GM18858 (cell line): Measurements from ENCODE around the gene AGBL3.
"Not testable (repeated sequence)": the region's sequence is repeated elsewhere in the genome, so short reads cannot be mapped to it uniquely, and the experiment has no call there.

Experiments
- ATAC-seq: cut with Tn5 transposase; IDR thresholded peaks from one replicate; pipeline ENCODE4 v1.9.1; 2021; ENCODE audit not compliant: unreplicated experiment

The AGBL3 gene

DNA sequence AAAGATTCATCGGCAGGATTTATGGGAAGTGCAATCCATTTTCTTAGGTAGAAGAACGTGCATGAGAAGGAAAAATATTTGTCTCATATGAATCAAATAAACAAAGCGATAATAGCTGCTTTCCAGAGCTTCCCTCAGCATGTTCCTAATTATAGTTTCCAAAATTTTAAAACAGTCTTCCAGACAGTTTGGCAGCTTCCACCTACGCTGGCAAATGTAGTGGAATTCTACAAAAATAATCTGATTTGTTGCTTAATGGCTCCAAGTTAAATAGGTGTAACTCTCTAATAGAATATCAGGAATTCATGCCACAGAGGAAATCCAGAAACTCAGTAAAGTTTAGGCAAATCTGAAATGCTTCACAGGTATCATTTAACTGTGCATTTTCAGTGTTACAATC, 23.3 kb upstream of the AGBL3 start:
- no peak for ATAC-seq

- no peak for ATAC-seq
Observed at GRCh38 chr7:134966691-134967090, 19.6 kb upstream of the AGBL3 start.

- ATAC-seq: no peak
Observed at GRCh38 chr7:134968110-134968509, 18.2 kb upstream of the AGBL3 start.

- ATAC-seq: not testable (repeated sequence)
Observed at GRCh38 chr7:134981645-134982044, 4.7 kb upstream of the AGBL3 start.

DNA sequence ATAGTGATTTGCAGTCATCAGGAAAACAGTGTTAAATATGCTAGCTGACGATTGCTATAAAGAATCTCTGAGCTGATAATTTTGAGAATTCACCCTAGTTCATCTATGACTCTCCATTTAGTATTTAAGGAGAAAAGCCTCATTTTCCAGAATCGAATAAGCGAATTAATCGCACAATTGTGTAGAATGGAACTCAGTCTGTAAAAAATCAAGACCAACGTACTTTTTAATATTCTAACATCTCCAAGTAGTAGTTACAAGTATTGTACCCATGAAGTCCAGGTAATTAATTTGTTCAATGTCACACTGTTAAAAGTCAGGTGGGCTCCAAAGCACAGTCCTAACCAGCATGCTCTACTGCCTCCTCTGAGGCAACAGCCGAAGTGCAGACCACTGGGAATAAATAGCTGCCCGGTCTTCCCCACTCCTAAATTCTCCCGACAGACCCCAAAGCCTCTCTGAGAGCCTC, 380 bp upstream of the AGBL3 start:
- peak; percentile 19 for ATAC-seq

- ATAC-seq: no peak
Observed at GRCh38 chr7:134988161-134988560, 1.9 kb downstream of the AGBL3 start.

DNA sequence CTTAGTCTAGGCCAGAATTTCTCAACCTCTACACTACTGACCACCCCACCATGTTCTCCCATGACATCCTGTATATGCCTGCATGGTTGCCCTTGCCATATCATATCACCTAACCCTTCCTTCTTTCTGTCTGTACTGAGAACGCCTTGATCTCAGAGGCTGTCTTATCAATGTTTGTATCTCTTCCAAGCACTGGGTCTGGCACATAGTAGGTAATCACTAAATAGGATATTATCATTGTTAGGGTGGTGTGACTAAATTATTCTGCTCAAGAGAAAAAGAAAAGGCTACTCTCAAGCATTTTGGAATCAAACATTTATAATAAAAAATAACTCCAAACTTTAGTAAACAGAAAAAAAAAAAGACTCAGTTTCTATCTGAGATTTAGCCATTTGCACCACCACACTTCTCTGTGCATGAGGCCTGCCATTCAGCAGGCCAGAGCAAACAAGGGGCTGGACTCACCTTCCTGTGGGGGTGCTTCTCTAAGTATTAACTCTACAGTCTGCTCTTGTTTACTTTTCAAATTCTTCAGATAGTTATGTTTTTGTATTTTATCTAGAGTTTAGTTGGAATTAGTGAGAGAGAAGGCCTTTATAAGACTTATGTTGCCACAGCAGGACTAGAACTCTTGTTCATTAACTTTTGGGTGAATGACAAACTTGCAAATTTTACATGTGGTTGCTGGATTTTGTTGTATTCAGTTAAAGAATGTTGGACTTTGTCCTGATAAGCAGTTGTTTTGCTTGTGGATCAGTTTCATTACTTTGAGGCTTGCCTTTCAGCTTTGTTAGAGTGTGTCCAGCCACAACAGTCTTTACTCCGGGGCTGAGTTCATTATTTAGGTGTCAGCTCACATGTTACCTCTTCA, 5.4 kb downstream of the AGBL3 start:
- no peak for ATAC-seq

DNA sequence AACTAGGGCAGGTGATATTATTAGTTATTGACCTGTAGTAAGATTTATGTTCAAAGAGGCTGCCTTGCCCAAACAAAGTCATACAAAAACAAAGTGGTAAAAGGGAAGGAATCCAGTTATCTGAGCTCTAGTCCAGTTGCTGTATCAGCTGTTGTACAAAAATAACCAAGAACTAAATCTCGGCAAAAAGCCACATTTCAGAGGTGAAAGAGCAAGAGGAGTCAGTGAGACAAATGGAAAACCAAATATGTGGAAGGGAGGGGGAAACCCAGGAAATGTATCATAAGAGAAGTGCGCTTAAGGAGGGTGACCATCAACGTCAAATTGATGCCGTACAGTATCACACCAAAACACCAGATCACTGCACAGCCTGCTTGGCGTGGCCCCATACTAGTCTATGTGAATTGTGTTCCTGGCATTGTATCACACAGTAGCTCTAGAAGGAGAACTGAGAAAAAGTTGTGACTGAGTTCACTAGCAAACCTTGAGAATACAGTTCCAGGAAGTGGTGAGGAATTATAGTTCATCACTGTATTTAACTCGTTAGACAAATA, 6.4 kb downstream of the AGBL3 start:
- peak; percentile 66 for ATAC-seq

DNA sequence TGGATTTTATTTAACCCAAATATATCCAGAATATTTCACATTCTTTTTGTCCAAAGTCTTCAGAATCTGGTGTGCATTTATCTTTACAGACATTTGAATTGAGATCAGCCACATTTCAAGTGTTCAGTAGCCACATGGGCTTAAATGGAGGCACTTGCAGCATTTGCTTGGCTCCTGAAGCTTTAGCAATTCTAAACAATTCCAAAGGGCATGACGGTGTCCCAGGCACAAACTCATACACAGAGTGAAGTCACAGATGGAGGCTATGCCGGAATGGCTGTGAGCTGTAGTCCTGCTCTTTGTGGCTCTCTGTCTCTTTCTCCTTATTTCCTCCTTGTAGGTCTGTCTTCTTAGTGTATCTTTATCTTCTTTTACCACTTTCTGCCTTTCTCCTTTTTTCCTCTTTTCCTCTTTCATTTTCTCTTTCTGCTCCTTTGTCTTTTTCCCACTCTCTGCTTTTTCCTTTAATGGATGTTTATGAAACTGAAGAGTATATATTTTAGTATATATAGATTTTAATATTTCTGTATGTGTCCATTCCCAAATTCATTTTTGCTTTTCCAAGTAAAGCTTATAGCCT, 7.7 kb downstream of the AGBL3 start:
- ATAC-seq: no peak

GRCh38 chr7:134995239-134996096, 9.2 kb downstream of the AGBL3 start:
- ATAC-seq: peak; percentile 30

DNA sequence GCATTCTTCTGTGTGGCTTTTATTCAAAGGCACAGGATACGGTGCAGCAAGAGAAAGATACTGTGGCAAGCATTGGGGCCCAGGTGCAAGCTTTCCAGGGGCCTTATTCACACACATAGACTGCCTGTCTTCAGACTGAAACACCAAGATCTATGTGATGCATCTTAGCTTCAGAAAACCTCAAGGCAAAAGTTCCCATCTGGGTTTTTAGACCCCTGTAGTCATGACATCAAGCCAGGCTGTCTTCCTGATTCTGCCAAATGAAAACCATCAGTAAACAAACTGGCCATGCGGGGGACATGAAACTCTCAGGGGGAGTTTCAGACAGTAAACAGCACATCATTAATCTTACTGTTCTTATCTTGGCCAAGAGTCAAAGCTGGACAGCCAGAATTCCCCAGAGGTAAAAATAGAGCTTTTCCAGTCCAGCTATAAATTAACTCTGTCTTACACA, 9.8 kb downstream of the AGBL3 start:
- peak; percentile 39 for ATAC-seq

GRCh38 chr7:134997214-134997885, 11.0 kb downstream of the AGBL3 start:
- no peak for ATAC-seq

DNA sequence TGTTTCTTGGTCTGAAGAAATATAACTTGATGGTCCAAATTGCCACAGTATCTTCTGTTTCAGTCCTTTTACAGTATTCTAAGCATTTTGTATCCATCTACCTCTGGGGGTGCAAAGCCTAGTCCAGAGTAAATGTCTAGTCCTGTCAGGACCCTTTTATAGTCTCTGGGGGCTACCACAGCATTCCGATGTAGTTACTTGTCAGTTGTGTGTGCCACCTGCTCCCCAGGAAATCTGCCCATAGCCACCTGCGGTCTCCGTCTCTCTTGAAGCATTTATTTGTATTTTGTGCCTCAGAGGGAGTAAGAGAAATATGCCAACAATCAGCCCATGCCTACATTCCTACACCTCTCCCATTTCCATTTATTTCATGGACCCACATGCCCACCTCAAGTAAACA, 12.8 kb downstream of the AGBL3 start:
- ATAC-seq: no peak

GRCh38 chr7:135001390-135002165, 15.3 kb downstream of the AGBL3 start:
- no peak for ATAC-seq

DNA sequence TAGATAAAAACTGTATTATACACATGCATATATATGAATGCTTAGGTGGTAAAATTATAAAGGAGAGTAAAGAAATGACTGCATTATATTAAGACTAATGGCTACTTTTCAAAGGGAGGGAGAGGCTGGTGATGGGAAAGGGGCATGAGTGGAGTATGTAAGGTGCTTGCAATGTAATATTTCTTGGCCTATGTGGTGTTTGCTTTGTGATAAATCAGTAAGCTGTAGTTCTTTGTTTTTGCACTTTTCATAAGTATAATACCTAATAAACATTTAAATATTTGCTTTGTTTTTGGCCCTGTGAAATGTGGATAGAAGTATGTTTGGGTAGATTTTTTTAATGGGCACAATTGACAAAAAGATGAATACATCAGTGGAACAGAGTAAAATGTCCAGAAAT, 25.9 kb downstream of the AGBL3 start:
- no peak for ATAC-seq

- no peak for ATAC-seq
Observed at GRCh38 chr7:135023622-135024021, 37.3 kb downstream of the AGBL3 start.

GRCh38 chr7:135035252-135035651, 48.9 kb downstream of the AGBL3 start:
- ATAC-seq: no peak

GRCh38 chr7:135067017-135067416, 80.7 kb downstream of the AGBL3 start:
- ATAC-seq: not testable (repeated sequence)

GRCh38 chr7:135074096-135074495, 87.8 kb downstream of the AGBL3 start:
- ATAC-seq: no peak

- ATAC-seq: no peak
Observed at GRCh38 chr7:135074531-135074930, 88.2 kb downstream of the AGBL3 start.
